ENCODE data around the gene PEMT.

PEMT gene

DNA sequence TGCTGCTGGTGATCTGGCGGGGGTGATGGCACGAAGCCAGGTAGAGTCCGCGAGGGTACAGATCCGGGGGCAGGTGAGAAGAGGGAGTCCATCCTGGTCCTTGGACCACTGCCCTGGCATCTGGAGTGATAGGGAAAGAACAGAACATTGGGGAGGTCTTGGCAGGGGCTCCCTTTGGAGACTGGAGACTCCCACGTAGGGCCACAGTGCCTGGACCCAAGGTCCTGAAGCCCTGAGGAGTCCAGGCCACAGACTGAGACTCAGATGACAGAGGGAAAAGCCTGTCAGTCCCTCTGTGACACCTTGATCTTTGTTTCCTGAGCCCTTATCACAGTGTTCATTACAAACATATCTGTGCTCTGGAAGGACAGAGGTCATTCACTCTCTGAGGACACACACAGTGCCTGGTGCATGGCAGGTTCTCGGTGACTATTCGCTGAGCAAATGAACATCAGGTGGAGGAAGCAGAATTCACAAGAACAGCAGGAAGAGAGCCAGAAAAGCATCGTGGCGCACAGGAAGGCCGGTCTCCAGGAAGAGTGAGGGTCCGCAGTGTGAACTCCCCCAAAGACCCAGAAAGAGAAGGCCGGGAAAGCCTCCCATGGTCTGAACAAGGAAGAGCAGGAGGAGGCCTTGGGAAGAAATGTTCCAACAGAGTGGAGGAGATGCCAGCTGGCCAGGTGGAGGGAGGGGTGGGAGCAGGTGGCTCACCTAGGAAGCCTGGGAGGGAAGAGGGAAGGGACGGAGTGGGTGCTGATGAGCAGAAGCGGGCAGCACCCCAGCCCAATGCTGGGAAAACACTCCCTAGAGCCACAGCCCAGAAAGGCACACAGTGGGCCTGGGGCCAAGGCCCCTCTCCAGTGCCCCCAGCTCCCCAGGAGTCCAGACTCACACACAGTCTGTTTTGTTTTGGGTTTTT, 20.5 kb downstream of the PEMT start:
- DNase-seq = no peak

DNA sequence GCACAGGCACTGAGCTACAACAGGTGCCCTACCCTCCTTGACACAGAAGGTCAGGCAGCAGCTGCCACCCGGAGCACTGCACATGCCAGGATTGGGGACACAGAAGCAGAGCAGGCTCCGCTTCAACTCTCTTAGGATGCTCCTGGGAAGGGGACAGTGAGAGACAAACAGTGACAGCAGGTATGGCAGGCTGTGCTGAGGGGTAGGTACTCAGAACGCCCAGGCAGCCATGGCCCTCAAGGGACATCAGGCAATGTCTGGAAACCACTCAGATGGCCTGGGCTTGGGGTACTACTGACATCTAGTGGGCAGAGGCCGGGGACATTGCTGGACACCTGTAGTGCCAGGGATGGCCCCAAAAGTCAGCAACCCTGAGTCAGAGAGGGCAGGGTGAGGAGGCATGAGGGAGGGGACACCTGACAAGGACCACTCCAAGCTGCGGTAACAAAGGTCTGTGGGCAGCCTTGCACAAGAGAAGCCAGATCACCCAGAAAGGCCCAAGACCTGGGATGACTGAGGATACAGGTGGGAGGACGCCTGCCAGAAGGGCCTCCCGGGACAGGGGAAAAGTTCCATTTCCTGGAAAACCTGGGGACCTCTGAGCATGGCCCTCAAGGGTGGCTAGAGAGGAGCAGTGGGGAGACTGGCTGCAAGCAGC, 21.2 kb downstream of the PEMT start:
- DNase-seq = peak in 16 of 56 donors; percentile 11 to 57 (median 21)

DNA sequence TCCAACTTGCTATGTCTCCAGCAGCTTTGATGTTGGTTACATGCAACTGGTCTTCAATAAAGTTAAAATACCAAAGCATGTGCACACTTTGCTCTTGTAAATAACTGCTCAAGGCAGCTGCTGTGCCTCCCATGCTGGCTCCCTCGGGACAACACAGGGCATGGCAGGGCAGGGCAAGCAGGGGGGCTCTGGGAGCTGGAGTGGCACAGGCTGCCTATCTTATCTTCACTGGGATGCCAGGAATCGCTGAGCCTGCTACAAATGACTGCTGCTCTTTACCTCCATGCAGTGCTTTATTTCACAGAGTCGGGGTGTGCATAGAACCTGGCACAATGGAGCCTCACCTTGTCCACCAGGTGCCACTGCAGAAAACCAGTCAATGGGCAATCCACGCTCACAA, 21.8 kb downstream of the PEMT start:
- no peak for DNase-seq

DNA sequence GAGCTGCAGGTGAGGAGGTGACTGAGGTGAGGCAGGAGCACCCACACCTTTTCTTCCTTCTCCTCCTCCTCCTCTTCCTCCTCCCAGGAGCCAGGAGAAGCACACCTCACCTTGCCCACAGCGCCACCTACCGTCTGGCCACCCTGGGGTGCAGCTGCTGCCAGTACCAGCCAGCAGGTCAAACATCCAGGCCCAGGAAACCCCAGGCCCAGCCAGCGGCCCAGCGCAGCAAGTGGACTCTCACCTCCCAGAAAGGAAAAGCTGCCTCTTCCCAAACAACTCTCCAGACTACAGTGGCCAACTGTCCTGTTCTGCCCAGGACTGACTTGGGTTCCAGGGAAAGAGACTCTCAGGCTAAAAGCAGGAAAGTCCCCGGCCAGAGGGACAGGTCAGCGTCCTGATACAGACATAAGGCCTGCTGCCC, 22.7 kb downstream of the PEMT start:
- DNase-seq = peak in 32 of 56 donors; percentile 7 to 72 (median 30)

DNA sequence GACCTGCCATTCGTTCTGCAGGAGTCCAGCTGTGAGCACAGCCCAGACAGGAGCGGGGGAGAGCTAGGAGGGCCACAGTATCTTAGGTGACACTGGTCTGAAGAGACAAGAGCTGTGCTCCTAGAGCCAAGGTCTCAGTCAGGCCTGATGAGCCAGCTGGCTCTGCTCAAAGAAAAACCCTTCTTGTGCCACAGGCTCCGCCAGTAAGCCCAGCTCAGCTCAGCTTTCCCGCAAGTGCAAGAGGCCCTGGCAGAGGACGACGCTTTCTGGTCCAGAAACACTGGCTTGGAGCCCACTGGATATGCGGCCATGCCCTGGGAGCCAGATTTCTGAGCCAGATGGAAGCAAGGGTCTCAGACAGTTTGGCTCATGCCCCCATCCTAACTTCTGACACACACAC, 23.9 kb downstream of the PEMT start:
- DNase-seq = peak in 49 of 56 donors; percentile 13 to 88 (median 57)

DNA sequence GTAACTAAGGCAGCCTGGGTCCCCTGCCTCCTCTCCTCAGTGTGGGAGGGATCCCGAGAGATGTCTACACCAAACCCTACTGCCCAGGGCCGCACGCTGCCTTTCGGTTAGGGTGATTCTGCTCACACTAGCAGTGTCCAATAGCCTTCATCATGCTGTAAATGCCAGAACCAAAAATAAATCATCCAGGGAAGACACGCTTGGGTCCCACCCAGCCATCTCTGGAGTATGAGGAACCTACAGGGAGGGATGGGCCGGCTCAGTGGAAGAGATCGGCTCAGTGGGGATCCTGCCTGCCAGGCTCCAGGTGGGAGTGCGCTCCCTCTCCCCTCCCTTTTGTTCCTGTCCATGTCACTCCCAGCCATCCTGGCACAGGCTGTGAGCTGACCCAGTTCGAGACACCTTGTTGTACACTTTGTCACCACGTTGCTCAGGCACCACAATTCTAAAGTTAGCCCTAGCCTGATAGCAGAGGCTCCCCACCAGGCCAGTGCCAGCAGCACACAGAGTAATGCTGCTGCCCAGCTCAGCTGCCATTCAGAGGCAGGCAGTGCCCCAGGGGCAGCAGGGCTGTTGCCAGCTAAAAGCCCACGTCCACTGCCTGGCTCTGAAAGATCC, 24.5 kb downstream of the PEMT start:
- peak in 1 of 56 donors; percentile 36 for DNase-seq

DNA sequence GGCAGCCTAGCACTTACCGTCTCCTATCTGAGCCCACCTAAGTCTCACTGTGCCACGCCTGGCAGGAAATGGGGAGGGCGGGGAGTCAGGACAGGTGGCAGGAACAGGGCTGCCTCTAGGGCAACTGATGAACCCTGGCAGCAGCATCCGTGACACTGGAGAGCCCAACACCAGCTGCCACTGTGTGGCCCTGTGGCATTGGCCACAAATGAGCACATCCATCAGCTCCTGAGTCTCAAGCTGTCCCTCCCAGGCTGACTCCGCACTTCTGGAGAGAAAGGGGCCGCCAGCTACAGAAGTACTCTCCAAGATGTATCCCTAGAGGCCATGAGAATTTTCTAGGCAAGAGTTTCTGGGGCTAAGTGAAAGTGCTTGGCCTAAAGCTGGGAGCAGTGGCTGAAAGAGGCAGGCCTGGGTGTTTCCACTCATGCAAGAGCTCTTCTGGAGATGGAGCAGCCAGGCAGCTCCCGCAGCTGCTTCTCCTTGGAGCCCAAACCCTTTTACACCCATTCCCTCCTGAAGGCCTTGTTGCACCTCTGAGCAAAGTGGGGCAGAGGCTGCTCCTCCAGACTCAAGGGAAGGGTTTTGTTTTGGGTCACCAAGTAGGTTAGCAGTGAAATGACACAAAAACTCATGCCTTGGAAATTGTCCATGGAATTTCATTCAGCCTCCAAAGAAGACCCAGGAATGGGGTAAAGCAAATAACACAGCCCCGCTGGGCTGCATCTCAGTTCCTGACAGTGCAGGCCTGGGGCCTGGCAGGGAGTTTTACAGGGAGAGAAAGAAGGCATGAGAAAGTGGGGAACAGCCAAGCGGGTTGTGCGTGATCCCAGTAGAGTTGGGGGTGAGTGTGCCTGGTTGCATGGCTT, 25.8 kb downstream of the PEMT start:
- no peak for DNase-seq

DNA sequence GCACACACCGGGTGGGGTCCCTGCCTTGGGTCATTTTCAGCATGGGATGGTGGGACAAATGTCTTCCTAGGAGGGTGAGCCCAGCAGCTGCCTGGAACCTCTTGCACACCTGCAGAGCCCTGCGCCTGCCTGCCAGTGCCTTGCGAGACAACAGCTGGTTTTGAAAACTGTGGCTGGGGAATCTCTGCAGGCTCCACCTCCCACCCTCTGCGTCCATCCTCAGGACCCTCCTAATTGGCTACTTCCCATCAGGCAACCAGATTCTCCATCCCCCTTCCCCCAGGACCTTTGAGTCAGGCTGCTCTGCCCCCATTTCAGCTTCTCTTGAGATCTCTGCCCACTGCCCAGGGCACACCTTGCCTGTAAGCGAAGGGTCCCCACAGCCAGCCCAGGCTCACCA, 26.6 kb downstream of the PEMT start:
- no peak for DNase-seq

DNA sequence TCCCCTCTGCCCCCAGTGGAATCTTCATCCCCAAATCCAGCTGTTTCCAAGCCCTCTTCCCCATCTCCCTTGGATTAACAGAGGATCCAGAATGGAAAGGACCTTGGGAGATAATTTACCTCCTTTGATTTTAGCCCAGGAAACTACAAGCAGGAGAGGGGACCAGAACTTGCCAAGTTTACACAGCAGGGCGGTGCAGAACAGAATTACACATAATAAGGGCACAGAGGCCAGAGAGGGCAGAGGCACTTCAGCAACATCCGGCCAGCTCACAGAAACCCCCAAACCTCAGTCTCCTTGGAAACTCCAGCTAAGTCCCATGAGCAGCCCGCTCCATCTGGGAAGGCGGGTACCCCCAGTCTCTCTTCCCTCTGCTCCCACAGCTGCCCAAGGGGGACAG, 27.2 kb downstream of the PEMT start:
- DNase-seq = no peak

DNA sequence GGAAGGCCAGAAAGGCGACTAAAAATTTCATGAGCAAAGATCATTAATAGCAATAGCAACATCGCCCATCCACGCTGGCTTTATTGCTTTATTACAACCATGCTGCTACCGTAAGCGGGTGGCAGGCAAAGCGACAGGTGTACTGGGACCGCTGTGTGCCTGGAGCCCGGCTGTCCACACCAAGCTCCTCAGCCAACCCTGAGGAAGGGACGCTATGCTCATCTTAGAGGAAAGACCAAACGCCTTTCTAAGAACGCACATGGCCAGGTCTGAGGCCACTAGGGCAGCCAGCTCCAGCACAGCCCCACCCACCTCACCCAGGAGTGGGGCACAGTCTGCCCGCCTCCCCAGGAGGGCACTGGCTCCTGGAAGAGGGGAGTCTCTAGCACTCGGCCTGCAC, 28.0 kb downstream of the PEMT start:
- no peak for DNase-seq

DNA sequence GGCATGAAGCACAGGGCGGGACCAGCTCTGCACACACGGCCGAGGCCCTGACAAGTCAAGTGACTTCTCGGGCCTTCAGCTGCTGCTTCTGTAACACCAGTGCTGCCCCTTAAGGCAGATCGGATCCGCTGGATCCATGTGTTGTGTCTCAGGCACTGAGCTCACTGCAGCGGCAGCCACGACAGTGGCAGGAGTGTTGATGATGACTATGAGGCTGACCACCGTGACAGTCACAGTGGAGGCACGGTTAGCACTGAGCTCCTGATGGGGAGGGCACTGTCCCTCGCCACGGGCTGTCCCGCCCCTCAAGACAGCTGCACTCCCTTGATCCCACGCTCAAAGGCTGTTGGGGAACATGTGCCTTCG, 29.4 kb downstream of the PEMT start:
- DNase-seq = no peak

DNA sequence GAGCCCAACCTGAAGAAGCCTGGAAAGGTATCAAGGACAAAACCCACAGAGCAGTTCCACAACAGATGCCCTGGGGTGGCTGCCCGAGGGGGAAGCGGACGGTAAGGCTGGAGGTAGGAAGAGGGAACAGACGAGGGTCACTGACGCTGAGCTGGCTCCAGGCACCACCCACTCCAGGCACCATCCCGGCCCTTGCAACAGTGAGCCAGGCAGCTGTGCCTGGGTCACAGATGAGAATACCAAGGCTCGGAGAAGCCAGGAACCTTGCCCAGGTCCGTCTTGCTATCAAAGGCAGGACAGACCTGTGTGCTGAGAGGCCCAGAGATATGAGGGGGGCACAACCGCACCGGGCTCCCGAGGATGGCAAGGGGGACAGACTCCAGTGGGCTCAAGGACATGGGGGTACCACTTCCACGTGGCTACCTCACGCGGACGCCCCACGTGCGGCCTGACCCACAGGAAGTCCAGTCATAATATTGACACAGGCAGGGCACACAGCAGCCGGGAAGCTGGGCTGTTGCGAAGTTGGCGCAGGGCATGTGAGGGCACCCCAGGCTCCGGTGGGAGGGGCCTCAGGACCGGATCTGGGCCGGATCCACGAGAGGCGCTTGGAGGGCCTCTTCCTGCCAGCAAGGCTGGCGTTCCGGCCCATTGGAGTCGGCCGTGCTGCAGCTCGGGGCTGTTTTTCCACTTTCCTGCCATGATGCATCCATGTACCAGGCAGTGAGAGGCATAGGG, 29.9 kb downstream of the PEMT start:
- peak in 2 of 56 donors; percentile 9 to 27 for DNase-seq

DNA sequence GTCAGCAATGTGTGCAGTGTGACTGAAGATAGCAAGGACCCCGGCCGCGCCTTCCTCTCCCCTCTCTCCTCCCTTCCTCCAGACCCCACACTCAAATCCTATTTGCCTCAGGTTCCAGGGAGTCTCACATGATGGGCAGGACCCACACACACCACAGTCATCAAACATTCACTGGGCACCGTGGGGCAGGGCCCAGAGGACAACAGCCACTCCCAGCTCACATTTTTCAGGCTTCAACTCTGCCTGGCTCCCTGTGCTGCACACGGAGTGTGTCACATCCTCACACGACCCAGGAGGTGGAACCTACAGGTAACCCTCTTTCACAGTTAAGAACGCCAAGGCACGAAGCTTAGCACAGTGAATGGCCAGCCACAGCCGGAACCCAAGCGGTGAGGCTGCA, 30.5 kb downstream of the PEMT start:
- no peak for DNase-seq

DNA sequence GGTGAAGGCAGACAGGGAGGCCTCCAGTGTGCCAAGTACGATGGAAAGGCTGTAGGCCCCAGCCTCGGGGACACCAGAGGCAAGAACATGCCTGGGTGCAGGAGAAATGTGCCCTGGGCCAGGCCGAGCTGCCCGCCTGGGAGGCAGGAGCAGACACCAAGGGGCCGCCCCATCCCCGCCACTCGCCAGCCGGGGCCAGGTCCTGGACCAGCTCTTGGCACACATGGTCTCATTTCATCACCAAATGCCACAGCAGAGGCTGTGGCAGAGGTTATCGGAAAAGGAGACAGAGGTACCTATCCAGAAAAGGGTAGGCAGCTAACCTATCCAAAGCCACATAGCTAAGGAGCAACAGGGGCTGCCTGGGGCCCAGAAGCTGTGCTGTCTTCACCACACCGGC, 31.3 kb downstream of the PEMT start:
- no peak for DNase-seq

DNA sequence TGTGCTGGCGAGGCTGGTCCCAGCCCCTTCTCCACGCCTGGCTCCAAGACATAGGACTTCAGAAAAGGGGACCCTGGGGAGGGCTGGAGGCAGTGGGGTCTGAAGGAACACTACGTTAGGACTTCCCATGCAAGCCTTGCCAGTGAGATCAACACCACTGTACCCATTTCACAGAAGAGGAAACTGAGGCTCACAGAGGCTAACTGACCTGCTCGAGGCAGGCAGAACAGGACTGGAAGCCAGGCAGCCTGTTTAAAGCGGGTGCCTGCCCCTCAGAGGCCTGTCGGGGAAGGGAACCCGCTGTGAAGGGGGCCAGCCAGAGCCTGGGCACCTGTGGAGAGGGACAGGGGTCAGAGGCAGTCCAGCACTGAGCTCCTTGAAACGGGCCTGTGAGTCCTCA, 32.3 kb downstream of the PEMT start:
- no peak for DNase-seq

DNA sequence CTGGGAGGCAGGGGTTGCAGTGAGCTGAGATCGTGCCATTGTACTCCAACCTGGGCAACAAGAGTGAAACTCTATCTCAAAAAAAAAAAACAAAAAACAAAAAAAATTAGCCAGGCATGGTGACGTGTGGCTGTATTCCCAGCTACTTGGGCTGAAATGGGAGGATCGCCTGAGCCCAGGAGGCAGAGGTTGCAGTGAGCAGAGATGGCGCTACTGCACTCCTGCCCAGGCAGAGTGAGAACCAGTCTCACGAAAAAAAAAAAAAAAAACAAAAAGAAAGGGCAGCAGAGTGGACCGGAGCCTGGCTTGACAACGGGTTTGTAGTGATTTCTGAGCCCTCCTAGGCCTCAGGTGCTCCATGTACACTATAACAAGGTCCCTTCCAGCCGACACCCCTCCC, 33.1 kb downstream of the PEMT start:
- no peak for DNase-seq

DNA sequence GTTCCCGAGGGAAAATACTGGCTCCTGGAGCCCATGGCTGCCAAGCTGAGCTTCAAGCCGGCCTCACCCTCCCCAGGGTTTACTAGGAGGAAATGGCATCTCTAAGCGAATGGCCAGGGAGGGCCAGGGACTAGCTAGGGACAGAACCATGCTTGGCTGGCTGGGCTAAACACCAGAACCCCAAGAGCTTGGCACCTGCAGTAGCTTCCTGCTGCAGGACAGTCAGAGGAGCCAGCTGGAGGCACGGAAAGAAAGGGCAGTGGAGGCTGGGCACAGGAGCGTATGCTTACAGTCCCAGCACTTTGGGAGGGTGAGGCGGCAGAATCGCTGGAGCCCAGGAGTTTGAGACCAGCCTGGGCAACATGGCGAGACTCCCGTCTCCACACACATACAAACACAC, 33.7 kb downstream of the PEMT start:
- DNase-seq = peak in 26 of 56 donors; percentile 8 to 61 (median 38)

DNA sequence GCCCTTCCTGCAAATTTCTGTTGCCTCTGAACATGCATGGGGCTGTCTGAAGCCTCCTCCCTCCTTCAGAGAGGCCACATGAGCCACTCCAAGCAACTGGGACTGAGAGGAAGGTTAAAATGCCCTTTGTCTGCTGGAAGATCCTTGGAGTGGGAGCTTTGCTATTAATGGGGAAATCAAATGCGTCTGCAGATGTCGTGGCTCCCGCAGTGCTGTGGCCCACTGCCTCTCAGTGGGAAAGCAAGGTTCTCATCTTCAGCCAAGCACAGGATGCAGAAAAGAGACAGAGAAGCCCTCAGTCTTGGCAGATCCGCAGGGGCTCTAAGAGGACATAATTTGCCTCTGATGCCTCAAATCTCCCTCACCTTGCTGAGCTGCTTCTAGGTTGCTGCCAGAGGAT, 34.8 kb downstream of the PEMT start:
- no peak for DNase-seq

DNA sequence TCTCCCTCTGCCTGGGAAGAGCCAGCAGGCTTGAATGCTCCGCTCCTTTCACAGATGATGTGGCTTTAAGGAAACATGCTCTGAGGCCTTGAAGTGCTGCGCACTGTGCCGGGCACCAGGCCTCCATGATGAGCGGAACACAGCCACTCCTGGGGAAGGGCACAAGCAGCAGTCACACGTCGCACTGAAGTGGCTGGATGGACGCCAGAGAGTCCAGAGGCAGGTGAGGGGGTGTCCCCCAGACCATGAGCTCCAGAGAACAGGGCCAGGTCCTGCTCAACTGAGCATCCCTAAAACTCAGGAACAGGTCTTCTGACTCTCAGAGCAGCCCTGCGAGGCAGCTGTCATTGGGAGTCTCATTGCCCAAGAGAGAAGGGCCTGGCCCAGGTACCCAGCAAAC, 35.6 kb downstream of the PEMT start:
- no peak for DNase-seq

DNA sequence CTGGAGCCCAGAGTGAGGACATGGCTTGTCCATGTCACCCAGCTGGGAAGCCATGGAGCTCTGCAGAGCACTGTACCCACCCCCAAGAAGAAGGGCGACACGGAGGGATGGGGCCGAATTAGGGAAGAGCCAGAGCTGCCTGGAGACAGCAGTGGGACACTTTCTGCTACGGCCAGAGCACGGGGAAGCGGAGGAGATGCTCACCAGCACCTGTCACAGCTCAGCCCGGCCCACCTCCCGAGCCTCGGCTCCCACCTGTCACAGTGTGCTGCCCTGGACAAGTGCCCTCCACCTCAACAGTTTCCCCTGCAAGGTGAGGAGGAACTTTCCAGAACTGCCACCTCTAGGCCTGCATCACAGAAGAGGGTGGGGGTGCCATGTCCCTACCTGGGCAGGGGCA, 36.4 kb downstream of the PEMT start:
- DNase-seq = no peak

DNA sequence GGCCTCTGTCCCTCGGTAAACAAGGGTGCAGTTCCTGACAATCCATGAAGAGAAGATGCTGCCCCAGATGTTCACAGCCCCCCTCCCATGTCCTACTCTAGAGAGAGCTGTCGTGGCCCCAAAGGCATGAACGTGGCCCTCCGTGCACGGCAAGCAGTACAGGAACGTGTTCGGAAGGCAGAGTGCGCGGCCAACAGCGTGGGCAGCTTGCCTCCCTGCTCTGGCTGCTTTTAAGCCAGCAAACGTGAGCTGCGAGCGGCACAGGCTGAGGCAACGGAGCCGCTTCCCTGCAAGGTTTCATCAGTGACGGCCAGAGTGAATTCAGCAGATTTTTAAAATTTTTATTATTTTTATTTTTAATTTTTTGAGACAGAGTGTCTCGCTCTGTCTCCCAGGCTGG, 37.2 kb downstream of the PEMT start:
- no peak for DNase-seq

Data from nucleus accumbens (tissue), 56 donors.